Caco-2 (cell line): ENCODE measurements around the gene FOXM1. TPM values are rescaled to one million over a fixed set of nuclear protein-coding genes. Genes with fewer than 3 reads are reported as not detected.

Experiments used
- BruUV-seq: library from RNA; stranded (reverse); fragments of 400-500 nt; replicated peaks from 2 replicates; lab custom pipeline; 2021; lab: Mats Ljungman, UMichigan
- CTCF ChIA-PET: fragments of 300-600 bp; sonication (Branson Sonifier 250); formaldehyde crosslinking; loops from one replicate; lab custom pipeline; 2022; ENCODE audit warnings: antibody characterized with exemption; lab: Charles Lee
- POLR2A ChIA-PET: fragments of 300-600 bp; sonication (Branson Sonifier 250); formaldehyde crosslinking; loops from one replicate; lab custom pipeline; 2022; ENCODE audit warnings: antibody characterized with exemption; lab: Charles Lee
- DNase-seq, 2 experiments: peaks; one replicate each; pipeline versions ENCODE4 v3.0.0 to v3.0.0-alpha.2; 2020 to 2022
- H3K27me3 ChIP-seq: replicated peaks from 2 replicates; pipeline ENCODE4 v1.6.0; 2011; ENCODE audit warnings: low read length; ENCODE audit not compliant: control insufficient read depth, insufficient read depth
- H3K36me3 ChIP-seq: 2 replicates; pipeline ENCODE4 v1.5.1; 2011; ENCODE audit warnings: low read length; ENCODE audit not compliant: control insufficient read depth, insufficient read depth
- H3K4me1 ChIP-seq: fragments of 250-450 bp; sonication (Bioruptor Pico); 2 replicates; pipeline ENCODE4 v1.5.1; 2020; ENCODE audit warnings: mild to moderate bottlenecking
- H3K4me3 ChIP-seq: 2 replicates; pipeline ENCODE4 v1.5.1; 2011; ENCODE audit warnings: low read depth, mild to moderate bottlenecking, control low read depth, low read length
- H3K9me3 ChIP-seq: fragments of 250-450 bp; sonication (Bioruptor Pico); 2 replicates; pipeline ENCODE4 v1.5.1; 2020; ENCODE audit warnings: mild to moderate bottlenecking, moderate library complexity
- H3K27ac Mint-ChIP-seq: one replicate; pipeline ENCODE4 v1.8.0; 2022; ENCODE audit warnings: mixed read lengths; ENCODE audit not compliant: unreplicated experiment
- H3K27me3 Mint-ChIP-seq: one replicate; pipeline ENCODE4 v1.8.0; 2022; ENCODE audit warnings: mixed read lengths; ENCODE audit not compliant: insufficient read depth, unreplicated experiment
- H3K36me3 Mint-ChIP-seq: one replicate; pipeline ENCODE4 v1.8.0; 2022; ENCODE audit warnings: mild to moderate bottlenecking, mixed read lengths; ENCODE audit not compliant: insufficient read depth, unreplicated experiment
- H3K4me1 Mint-ChIP-seq: one replicate; pipeline ENCODE4 v1.8.0; 2022; ENCODE audit warnings: low read depth, mixed read lengths; ENCODE audit not compliant: unreplicated experiment
- H3K4me3 Mint-ChIP-seq: one replicate; pipeline ENCODE4 v1.8.0; 2022; ENCODE audit warnings: mild to moderate bottlenecking, moderate library complexity, mixed read lengths; ENCODE audit not compliant: unreplicated experiment
- H3K9me3 Mint-ChIP-seq: one replicate; pipeline ENCODE4 v1.8.0; 2022; ENCODE audit warnings: mixed read lengths; ENCODE audit not compliant: unreplicated experiment
- CTCF ChIP-seq, 2 experiments: fragments of 200-600 bp in 1 of 2; IDR thresholded peaks; 1 replicate in 1 of 2; 2 replicates in 1 of 2; pipeline versions ENCODE4 v1.5.1 to v1.8.0; 2011 to 2022; ENCODE audit warnings: antibody characterized with exemption in 1 of 2, control low read depth in 1 of 2, inconsistent platforms in 1 of 2, low read depth in 1 of 2, low read length in 1 of 2, mild to moderate bottlenecking in 1 of 2, moderate library complexity in 1 of 2; ENCODE audit not compliant: insufficient read depth in 1 of 2, severe bottlenecking in 1 of 2, unreplicated experiment in 1 of 2
- intact Hi-C: fragments of 100-400 bp; cut with micrococcal nuclease; formaldehyde crosslinking; loops from one replicate; pipeline ENCODE4 v1.10.0; 2022; ENCODE audit not compliant: unreplicated experiment
- total RNA-seq: library from RNA; stranded (reverse); gene quantifications from 2 replicates; pipeline ENCODE4 v1.2.3, GENCODE V29; 2022

Gene FOXM1
- total RNA-seq, 1 experiment from 2014 or later, result 222 TPM

GRCh38 chr12:2919249-2919648 lies 42.3 kb upstream of the FOXM1 start:
- H3K9me3 ChIP-seq, result no peaks in the 10 kb centered on the region
- H3K4me1 ChIP-seq, result no peaks in the 10 kb centered on the region
- H3K36me3 ChIP-seq, result peaks cover 1% of the 10 kb centered on the region; the same call in 1 of the 2 replicates
- no peak for TF ChIP-seq CTCF (IDR thresholded peaks at IDR 0.05; ENCODE audit: insufficient read depth in 1 of 2, low read depth in 1 of 2, low read length in 1 of 2, severe bottlenecking in 1 of 2, unreplicated experiment in 1 of 2)
- no peak for DNase-seq
- H3K4me3 Mint-ChIP-seq, result no peak overlapping the region
- CTCF ChIA-PET, result no interaction called here
- H3K4me3 ChIP-seq, result no peak overlapping the region
- H3K27me3 ChIP-seq, result no peaks in the 10 kb centered on the region
- no peaks in the 10 kb centered on the region for H3K27me3 Mint-ChIP-seq
- H3K27ac Mint-ChIP-seq, result no peak overlapping the region
- H3K36me3 Mint-ChIP-seq, result peaks cover 62% of the 10 kb centered on the region
- no TSS peak for BruUV-seq
- H3K9me3 Mint-ChIP-seq, result no peaks in the 10 kb centered on the region
- intact Hi-C loops, result no loop called here
- H3K4me1 Mint-ChIP-seq, result no peaks in the 10 kb centered on the region
- POLR2A ChIA-PET, result no interaction called here

- no peak overlapping the region for H3K4me3 ChIP-seq
- H3K27me3 Mint-ChIP-seq, result no peaks in the 10 kb centered on the region
- no peak for TF ChIP-seq CTCF (IDR thresholded peaks at IDR 0.05; ENCODE audit: insufficient read depth in 1 of 2, low read depth in 1 of 2, low read length in 1 of 2, severe bottlenecking in 1 of 2, unreplicated experiment in 1 of 2)
- no peaks in the 10 kb centered on the region for H3K4me1 ChIP-seq
- ChIA-PET CTCF (interaction anchor here (0.9 kb wide), 1 partner anchor 26 kb away, joined by 14 read pairs; no protein-coding TSS in a partner anchor), POLR2A (no interaction called here)
- no TSS peak for BruUV-seq
- no peaks in the 10 kb centered on the region for H3K9me3 ChIP-seq
- no peak overlapping the region for H3K4me3 Mint-ChIP-seq
- H3K27me3 ChIP-seq, result no peaks in the 10 kb centered on the region
- H3K4me1 Mint-ChIP-seq, result peaks cover 7% of the 10 kb centered on the region
- H3K36me3 ChIP-seq, result peaks cover 1% of the 10 kb centered on the region; the same call in 1 of the 2 replicates
- no peak overlapping the region for H3K27ac Mint-ChIP-seq
- intact Hi-C loops, result no loop called here
- H3K36me3 Mint-ChIP-seq, result peaks cover 50% of the 10 kb centered on the region
- no peaks in the 10 kb centered on the region for H3K9me3 Mint-ChIP-seq
- no peak for DNase-seq
These were observed 35.2 kb upstream of the FOXM1 start for GRCh38 chr12:2912216-2912575.

- H3K4me3 ChIP-seq, result no peak overlapping the region
- Mint-ChIP-seq H3K27ac (no peak overlapping the region), H3K9me3 (no peaks in the 10 kb centered on the region), H3K4me3 (no peak overlapping the region), H3K4me1 (no peaks in the 10 kb centered on the region), H3K27me3 (no peaks in the 10 kb centered on the region), H3K36me3 (no peaks in the 10 kb centered on the region)
- ChIA-PET POLR2A (no interaction called here), CTCF (no interaction called here)
- BruUV-seq, result no TSS peak
- no peaks in the 10 kb centered on the region for H3K36me3 ChIP-seq
- no peaks in the 10 kb centered on the region for H3K27me3 ChIP-seq
- intact Hi-C loops, result no loop called here
- no peak for TF ChIP-seq CTCF (IDR thresholded peaks at IDR 0.05; ENCODE audit: insufficient read depth in 1 of 2, low read depth in 1 of 2, low read length in 1 of 2, severe bottlenecking in 1 of 2, unreplicated experiment in 1 of 2)
- H3K4me1 ChIP-seq, result no peaks in the 10 kb centered on the region
- DNase-seq, result no peak
- no peaks in the 10 kb centered on the region for H3K9me3 ChIP-seq
These were observed 27.3 kb upstream of the FOXM1 start for GRCh38 chr12:2904260-2904659.
